IPS-NIHi7 (cell line): ENCODE results near the gene ELMO1.

ENCODE experiments used
- DNase-seq: peaks from one replicate; pipeline ENCODE4 v3.0.0; 2012; ENCODE audit warnings: mixed read lengths; ENCODE audit errors: extremely low spot score

ELMO1 gene

DNA sequence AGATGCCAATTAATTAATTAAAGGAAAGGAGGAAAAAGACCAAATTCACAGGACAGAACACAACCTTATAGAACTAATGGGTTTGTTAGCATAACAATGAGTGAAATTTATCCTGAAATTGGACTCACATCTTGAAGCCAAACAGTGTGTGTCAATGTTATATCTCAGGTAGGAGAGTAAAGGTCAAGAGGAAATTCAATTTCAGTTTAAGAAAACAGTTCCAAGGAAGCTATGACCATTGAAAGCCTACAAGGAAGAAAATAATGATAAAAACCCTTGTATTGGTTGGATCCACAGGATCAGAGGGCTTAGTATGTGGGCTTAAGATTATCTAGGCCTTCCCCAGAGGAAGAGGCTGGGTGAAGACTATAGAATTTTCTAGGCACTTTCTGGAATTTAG lies 525.5 kb downstream of the ELMO1 start:
- no peak for DNase-seq

- DNase-seq: no peak
Measured at GRCh38 chr7:36920433-36920832, 528.2 kb downstream of the ELMO1 start.

DNA sequence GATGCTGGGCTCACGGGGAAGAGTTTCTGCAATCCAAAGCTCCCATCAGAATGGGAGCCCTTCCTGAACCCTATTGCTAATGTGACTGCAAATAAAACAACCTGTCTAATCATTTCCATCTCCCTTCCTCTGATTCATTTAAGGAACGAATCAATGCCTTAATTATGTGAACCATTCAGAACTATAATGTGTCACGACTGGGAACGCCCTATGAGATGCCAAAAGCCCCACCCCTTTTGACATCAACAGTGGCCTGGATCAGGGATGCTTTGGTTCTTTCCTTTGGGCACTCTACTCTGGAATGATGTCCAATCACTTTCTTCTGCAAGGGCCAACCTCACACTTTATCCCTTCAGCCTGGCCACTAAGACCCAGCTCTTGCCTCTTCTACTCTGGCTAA lies 528.9 kb downstream of the ELMO1 start:
- DNase-seq: no peak

DNA sequence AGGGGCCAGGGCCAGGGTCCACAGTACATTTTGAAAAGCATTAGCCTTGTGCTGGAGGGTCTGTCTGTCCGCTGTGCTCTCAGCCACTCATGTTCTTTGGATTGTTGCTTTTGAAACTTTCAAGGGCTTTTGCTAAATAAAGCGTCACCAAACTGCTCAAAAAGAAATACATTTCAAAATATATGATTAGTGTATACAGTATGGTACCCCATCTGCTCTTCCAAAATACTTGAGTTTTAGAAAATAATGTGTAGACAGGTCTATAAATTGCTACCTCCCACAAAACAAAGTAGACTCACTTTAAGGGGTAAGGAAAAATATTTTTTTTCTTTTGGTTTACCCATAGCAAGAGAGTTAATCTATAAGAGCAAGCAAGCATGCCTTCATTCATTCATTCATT lies 530.1 kb downstream of the ELMO1 start:
- DNase-seq: no peak

DNA sequence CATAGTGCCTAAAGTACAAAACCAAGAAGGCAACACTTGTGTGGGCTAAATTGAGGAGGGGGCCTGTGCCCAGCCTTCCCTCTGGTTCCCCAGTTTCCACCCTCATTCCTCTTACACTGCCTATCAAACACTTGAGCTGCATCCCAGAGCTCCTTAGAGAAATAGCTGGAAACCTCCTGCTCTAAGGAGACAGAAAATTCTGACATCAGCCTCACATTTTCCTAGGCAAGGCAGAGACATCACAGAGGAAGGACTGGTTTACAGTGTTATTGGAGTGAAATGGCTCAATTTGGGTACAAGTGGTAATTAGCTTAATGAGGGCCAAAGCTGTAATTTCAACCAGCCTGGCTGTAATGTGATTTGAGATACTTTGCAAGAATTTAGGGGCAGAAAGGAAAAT lies 532.0 kb downstream of the ELMO1 start:
- no peak for DNase-seq

DNA sequence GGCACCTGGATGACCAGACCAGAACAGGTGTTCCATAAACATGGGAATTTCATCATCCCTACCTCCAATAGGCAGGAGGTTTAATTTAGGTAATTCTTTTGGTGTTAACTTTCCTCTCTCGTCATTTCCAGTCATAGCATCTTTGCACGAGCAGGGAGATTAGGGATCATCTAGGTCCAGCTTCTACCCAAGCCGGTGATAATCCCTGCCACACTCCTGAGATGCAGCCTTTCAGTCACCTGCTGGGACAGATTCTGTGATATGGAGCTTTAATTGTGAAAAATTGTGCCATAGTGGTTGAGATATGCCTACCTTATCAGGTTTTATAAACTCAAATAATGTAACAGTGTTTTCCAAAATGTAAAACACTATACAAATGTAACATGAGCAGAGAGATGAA lies 532.5 kb downstream of the ELMO1 start:
- DNase-seq: no peak

GRCh38 chr7:36911788-36912187 lies 536.9 kb downstream of the ELMO1 start:
- DNase-seq: no peak

DNA sequence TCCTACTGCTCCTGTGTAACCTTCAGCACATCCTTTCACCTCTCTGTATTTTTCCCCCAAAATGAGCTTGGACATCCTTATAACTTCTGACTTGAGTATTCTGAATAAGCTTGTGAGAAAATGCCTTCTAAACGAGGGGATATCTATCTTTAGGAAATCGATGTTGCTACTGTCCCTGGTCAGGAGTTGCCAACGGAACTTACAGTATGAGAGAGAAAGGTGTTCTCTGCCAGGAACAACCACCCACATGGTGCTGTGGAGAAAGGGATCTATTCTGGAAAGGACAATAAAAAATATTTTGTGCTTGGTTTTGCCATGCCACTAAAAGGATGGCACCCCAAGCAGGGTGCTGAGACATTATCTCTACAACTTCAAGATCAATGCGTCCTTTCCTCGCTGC lies 537.8 kb downstream of the ELMO1 start:
- DNase-seq: no peak

GRCh38 chr7:36910401-36910800 lies 538.3 kb downstream of the ELMO1 start:
- DNase-seq: no peak

GRCh38 chr7:36906956-36907635 lies 541.6 kb downstream of the ELMO1 start:
- DNase-seq: no peak

- no peak for DNase-seq
Measured at GRCh38 chr7:36906448-36906847, 542.2 kb downstream of the ELMO1 start.

GRCh38 chr7:36905841-36906240 lies 542.8 kb downstream of the ELMO1 start:
- DNase-seq: no peak

DNA sequence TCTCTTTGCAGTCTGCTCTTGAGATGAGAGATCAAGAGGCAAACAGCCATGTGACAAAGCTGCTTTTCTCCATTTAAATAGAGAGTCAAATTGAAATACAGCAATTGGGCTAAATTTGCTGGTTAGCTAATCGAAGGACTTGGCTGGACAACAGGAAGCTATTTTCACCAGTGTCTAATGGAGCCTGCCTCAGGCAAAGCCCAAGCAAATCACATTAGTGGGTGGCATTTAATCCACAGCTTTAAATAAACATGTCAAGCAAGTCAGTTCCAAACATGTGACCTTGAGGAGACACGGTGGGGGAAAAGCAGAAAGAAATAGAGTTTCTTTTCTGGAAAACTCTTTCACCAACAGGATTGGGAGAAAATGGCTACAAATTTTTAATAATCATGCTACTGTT lies 543.9 kb downstream of the ELMO1 start:
- no peak for DNase-seq

DNA sequence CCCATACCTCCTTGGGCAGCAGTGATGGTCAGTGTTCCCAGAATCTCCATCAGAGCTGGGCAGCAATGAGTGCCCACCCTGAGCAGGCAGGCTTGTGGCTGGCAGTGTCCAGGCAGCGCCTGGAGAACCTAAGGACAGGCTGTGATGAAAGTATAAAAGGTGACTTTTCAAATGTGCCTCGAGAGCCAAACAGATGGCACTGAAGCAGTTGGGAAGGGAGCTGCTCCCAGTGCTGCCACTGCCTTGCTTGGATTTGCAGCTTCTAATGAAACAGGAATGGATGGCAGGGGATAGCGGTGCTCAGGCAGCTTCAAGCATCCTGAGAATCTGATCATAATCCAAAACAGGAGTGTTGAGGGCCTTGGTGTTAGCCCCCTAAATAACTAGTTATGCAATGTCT lies 544.6 kb downstream of the ELMO1 start:
- no peak for DNase-seq

DNA sequence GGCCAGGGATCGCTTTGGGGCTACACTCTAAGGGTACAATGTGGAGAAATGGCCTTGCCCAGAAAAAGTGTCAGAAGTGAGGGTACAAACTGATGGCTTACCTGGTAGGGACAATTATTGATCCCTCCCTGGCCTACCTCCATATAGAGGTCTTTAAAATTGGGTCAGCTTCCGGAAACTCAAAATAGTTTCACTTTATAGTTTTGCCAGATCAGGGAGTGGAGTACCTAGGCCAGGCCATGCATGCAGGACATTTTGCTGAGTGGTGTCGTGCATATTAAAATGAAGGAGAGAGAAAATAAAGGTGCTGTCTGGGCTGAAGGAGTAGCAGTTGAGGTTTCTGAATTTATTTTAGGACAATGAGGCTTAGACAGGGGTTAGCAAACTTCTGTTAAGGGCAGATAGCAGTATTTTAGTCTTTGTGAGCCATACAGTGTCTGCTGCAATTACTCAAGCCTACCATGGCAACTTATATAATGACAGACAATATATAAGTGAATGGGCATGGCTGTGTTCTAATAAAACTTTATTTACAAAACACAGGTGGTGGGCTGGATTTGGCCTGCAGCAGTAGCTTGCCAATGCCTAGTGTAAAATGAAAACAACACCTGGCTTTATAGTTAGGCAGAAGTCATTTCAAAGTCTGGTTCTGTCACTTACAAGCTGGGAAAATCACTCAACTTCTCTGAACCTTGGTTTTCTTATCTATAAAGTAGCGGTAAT lies 547.5 kb downstream of the ELMO1 start:
- DNase-seq: no peak

DNA sequence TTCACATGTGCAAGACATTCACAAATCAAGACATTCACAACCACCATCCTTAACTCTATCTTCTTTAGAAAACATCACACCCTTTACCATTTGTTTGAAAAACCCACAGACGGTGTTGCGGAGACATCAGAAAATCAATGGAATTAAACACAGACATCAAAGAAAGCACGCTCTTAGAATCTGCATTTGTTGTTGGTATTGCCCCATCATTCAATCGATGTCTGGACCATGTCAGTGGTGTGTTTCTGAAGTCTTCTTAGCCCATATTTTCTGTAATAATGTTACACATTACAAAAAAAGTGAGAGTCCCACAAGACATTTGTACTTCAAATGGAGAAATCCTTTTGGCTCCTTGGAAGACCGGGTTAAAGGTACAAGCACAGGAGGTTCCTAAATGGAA lies 550.5 kb downstream of the ELMO1 start:
- DNase-seq: no peak

GRCh38 chr7:36896956-36897590 lies 551.6 kb downstream of the ELMO1 start:
- peak; percentile 17 for DNase-seq

DNA sequence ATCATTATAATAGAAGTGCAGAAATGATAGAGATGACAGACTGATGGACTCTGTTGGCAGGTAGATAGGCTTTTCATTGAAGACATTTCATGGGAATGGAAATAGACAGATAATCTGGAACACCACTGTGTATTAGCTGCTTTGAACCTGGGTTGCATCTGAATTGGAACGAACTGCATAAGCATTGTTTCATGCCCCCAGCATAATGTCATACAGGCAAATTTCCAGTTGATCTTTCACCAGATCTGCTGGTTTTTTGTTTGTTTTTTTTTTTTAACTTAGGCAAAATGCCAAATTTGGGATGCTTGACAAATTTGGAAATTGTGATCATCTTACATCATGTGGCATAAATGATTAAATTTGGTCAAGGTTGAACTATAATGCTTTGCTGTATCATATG lies 552.2 kb downstream of the ELMO1 start:
- no peak for DNase-seq

- no peak for DNase-seq
Measured at GRCh38 chr7:36895192-36895591, 553.5 kb downstream of the ELMO1 start.

- no peak for DNase-seq
Measured at GRCh38 chr7:36894190-36894589, 554.5 kb downstream of the ELMO1 start.

DNA sequence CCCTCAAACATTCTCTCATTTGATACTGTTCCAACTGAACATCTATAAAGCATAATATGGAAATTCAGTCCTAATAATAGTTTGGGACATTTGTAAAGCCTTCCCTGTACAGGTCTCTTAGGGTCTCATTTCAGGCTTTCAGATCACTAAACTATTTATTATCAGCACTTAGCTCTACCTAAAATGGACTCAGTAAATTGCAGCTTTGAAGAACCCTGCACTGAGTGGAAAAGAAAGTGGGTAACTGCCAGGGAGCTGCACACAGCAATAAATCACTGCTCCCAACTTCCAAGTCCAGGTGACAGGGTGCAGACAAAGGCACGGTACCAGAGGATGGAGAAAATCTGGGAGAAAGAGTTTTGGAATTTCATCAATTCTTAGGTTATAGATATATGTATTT lies 559.5 kb downstream of the ELMO1 start:
- DNase-seq: no peak

DNA sequence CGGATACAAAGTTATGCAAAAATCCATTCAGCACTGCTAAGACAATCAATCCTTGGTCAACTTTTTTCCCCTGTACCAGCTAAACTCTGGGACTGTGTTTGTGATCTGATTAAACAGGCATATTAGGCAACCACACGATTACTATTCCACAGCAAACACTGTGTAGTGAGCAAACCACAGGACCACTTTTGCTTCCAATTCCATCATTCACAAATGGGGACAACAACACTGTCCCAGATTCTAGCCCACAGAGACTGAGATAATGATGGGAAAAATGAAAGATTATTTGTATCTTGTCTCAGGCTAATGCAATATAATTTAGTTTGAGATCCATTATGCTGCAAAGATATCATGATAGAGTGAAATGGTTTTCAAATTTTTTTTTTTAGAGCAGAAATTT lies 560.7 kb downstream of the ELMO1 start:
- DNase-seq: no peak

GRCh38 chr7:36887233-36887632 lies 561.4 kb downstream of the ELMO1 start:
- no peak for DNase-seq
